Measurements from ENCODE around the gene ZRANB3. TPM values are rescaled to one million over a fixed set of nuclear protein-coding genes. Genes with fewer than 3 reads are reported as not detected.

Gene ZRANB3
- total and polyA plus RNA-seq, 2 of the 13 experiments (the other 11 are each of a cell fraction or from before 2014, with no cell fraction given), result 5.8 to 25.2 TPM

GRCh38 chr2:135531231-135532197 is 496 bp upstream of the ZRANB3 start, which contains the start of gene R3HDM1 (continued):
- TF ChIP-seq ZNF672 (CRISPR knock-in tag; IDR thresholded peaks at IDR 0.05) (no peak), PAF1 (CRISPR knock-in tag; IDR thresholded peaks at IDR 0.05) (no peak), ZNF333 (CRISPR knock-in tag; IDR thresholded peaks at IDR 0.05; ENCODE audit: borderline replicate concordance) (peak; percentile 99), HNF1A (IDR thresholded peaks at IDR 0.05; ENCODE audit: low read depth) (no peak), HNF1A (CRISPR knock-in tag; IDR thresholded peaks at IDR 0.05; ENCODE audit: borderline replicate concordance) (no peak; the same call in 1 of the 2 replicates), HNRNPLL (IDR thresholded peaks at IDR 0.05; ENCODE audit: low read depth, low read length, poor library complexity, severe bottlenecking) (peak; percentile 80), ESRRA (CRISPR knock-in tag; IDR thresholded peaks at IDR 0.05; ENCODE audit: low read depth) (peak; percentile 58), ZSCAN29 (CRISPR knock-in tag; conservative IDR thresholded peaks at IDR 0.05) (no peak), PBX2 (CRISPR knock-in tag; IDR thresholded peaks at IDR 0.05) (peak; percentile 99), RARG (CRISPR knock-in tag; IDR thresholded peaks at IDR 0.05; ENCODE audit: low read depth) (no peak), MIER2 (CRISPR knock-in tag; IDR thresholded peaks at IDR 0.05) (0 out of 2 replicates have a peak, but pooled peaks have one; percentile 16), SP4 (CRISPR knock-in tag; IDR thresholded peaks at IDR 0.05) (peak; percentile 92), ELF3 (CRISPR knock-in tag; IDR thresholded peaks at IDR 0.05) (no peak; the same call in 1 of the 2 replicates), IKZF4 (CRISPR knock-in tag; IDR thresholded peaks at IDR 0.05; ENCODE audit: borderline replicate concordance, low read depth, not compliant biosample characterization) (peak; percentile 46), ZNF230 (CRISPR knock-in tag; IDR thresholded peaks at IDR 0.05) (peak; percentile 47; the same call in 1 of the 2 replicates), ZNF510 (CRISPR knock-in tag; IDR thresholded peaks at IDR 0.05; ENCODE audit: low read depth) (no peak), AHDC1 (CRISPR knock-in tag; IDR thresholded peaks at IDR 0.05; ENCODE audit: borderline replicate concordance) (no peak)

All from HepG2 (cell line).